NCI-H2196 treated with DMSO at 0.1 percent for 48 hours (cell line): Measurements from ENCODE around the gene IFNL3.
"Not testable (repeated sequence)": the region's sequence is repeated elsewhere in the genome, so short reads cannot be mapped to it uniquely, and the experiment has no call there.

ENCODE experiments used
- DNase-seq: peaks from one replicate; lab custom pipeline; 2025; ENCODE audit not compliant: unreplicated experiment; lab: John Stamatoyannopoulos, UW

Gene IFNL3

GRCh38 chr19:39218230-39219007, 26.4 kb downstream of the IFNL3 start:
- DNase-seq: no peak

DNA sequence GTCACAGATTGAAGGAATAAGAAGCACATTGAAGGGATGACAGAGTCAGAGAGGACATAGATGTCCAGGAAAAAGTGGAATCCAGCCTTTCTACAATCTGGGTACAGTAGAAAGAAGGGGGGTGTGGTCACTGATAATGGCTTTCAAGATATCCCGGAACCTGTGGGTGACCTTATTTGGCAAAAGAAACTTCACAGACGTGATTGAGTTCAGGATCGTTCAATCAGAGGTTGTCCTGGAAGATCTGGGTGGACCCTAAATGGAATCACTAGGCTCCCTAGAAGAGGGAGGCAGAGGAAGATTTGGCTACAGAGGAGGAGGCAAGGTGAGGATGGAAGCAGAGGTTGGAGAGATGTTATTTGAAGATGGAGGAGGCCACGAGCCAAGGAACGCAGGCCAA, 27.7 kb downstream of the IFNL3 start:
- DNase-seq: no peak

DNA sequence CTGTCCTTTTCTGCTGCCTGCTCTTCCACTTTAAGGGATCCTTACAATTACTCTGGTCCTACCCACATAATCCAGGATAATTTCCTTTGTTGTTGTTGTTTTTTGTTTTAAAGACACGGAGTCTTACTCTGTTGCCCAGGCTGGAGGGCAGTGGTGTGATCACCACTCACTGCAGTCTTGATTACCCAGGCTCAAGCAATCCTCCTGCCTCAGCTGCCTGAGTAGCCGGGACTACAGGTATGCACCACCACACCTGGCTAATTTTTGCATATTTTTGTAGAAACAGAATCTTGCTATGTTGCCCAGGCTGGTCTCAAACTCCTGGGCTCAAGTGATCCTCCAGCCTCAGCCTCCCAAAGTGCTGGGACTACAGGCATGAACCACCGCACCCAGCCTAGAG, 29.5 kb downstream of the IFNL3 start:
- not testable (repeated sequence) for DNase-seq

DNA sequence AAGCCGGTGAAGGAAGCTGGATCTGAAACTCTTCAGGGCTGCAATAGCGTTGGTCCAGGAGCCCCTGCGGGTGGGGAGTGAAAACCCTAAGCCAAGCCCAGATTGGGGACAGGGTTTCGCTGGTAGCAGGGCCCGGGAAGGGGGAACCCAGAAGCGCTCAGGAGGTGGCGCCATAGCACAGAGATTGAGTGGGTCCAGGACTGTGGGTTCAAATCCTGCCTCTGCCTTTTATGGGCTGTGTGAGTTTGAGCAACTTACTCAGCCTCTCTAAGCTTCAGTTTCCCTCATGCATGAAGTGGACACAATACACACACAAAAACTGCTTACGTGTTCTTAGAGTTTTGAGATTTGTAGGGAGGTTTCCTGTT, 32.4 kb downstream of the IFNL3 start:
- DNase-seq: no peak

DNA sequence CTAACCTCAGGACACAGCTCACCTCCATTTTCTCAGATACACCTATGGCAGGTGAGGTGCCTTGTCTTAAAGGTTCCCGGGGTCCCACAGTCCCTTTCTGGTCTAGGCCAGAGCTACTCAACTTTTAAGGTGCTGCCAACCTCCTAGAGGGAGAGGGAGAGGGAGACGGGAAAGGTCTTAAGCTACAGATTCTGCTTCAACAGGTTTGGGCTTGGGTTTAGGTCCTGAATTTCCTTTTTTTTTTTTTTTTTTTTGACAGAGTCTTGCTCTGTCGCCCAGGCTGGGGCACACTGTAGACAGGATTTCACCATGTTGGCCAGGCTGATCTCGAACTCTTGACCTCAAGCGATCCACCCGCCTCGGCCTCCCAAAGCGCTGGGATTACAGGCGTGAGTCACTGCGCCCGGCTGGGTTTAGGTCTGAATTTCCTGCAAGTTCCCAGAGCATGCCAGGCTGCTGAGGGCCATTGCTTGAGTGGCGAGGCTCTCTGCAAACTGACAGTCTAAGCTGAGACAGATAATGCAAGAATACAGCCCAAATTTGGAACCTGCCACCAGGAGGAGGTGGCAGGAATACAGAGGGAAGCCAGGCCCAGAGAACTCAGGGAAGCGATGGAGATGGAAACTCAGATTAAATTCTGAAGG, 33.0 kb downstream of the IFNL3 start:
- no peak for DNase-seq

GRCh38 chr19:39209196-39209595, 35.6 kb downstream of the IFNL3 start:
- no peak for DNase-seq

DNA sequence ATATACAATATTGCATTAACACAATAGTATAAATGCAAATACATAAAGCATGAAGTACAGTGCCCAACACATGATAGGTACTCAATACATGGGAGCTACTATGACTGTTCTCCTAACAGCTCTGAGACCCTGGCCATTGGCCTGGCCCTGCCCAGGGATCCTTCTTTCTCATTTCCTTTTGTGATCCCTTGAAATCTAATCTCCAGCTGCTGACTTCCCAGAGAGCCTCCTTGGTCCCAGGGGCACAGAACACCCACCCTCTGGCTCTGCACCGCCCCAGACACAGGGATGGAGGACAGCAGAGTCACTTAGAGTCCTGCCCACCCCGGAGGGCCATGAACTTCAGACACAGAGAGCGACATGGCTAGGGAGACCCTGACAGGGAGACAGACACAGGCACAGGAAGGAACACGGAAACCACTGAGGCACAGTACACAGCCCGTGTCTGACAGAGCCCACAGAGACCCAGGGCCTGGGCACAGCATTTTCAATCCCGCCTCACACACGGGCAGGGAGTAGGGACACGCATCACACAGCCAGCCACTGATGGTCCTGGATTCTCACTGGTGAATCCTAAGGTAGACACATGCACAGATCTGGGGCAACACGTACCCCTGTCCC, 36.5 kb downstream of the IFNL3 start:
- DNase-seq: no peak

- DNase-seq: no peak
Measured at GRCh38 chr19:39207293-39207836, 37.4 kb downstream of the IFNL3 start.

DNA sequence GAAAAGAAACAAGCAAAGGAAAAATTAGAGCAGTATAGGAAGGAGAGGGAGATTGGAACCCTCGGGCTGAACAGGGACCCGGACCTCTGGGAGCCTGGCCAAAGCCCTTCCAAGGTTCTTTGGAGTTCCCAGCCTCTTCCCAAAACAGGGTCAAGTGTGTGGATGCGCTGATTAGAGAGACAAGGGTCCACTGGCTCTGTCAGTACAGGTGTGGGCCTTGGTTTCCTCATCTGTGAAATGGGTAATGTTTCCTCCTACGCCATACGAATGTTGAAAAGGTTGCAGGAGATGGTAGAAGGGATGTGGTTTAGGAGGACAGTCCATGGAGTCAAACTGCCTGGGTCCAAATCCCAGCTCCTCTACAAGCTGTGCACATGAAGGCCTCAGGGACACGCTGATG, 38.7 kb downstream of the IFNL3 start:
- DNase-seq: no peak

- DNase-seq: no peak
Measured at GRCh38 chr19:39205449-39205764, 39.4 kb downstream of the IFNL3 start.

DNA sequence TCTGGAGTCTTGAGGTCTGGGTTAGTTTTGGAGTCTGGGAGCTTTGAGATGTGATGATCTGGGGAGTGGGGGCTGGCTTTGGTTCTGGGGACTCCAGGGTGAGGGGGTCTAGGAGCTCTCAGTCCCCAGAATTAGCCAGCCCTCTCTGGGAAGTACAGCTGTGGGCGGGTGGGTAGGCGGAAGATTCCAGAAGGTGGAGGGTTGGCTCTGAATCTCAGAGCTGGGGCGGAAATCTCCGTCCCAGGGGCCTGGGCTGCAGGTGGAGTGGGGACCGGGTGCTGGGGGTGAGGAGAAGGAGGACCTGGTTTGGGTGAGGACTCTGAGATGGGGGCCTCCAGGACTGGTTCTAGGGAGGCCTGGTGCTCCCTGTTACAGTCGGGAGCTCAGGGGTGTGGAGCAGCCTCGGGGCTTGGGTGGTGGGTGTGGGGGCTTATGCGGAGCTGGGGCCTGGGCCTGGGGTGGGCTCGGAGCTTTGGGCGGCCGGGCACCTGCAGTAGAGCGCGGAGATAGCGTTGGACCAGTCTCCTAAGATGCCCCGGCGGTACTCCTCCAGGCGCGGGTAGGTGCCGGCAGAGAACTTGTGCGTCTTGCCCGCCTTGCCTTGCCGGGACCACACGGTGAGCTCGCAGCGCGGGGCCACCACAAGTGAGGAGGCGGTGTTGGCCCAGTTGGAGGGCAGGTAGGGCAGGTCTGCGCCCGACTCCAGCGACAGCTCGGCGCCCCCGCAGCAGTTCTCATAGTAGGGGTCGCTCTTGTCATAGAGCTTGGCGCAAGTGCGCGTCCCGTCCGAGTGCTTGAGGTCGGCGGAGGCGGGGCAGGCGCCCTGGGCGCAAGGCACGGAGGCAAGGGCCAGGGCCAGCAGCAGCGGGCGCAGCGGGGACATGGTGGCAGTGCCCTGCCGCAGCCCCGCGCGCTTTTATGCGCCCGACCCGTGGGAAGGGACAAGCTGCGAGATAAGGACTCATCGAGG, 41.1 kb downstream of the IFNL3 start, which contains the start of gene SYCN:
Gene SYCN, minus strand, starts transcription at position 892 of the 970 bp plus-strand sequence. Its CDS starts 9 bp downstream, at position 883.
- no peak for DNase-seq

DNA sequence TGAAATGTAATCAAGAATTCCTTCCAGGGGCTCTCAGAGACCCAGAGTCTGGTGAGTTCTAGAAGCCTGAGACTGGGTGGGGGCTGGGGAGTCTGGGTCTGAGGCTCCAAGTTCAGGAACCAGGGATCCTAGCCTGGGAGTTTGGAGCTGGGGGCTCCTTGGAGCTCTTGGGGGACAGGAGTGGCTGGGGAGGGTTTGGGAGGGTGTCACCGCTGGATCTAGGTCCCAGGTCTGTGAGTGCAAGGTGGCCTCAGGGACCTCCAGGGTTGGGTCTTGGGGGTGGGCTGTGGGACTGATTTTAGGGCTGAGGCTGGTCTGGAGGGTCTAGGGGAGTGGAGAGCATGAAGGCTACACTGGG, 41.8 kb downstream of the IFNL3 start:
- no peak for DNase-seq

- DNase-seq: no peak
Measured at GRCh38 chr19:39200803-39201115, 44.0 kb downstream of the IFNL3 start.

GRCh38 chr19:39200066-39200802, 44.6 kb downstream of the IFNL3 start:
- DNase-seq: no peak

GRCh38 chr19:39199025-39199424, 45.8 kb downstream of the IFNL3 start:
- peak; percentile 50 for DNase-seq

DNA sequence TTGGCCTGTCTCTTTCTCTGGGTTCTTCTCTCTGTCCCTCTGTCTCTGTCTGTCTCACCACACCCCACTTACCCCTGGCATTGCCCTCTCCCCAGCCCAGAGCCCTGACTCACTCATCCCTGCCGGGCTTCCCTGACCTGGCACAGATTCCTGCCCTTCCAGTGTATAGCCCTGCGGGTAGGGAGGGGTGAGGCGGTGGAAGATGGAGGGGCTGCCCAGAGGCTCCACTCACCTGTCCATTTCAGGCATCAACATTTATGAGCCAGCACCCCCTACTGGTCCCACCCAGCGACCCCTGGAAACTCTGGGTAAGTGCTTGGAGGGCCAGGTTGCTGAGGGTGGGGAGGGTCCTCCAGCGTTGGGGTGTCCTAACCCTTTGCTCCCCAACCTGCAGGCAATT, 47.0 kb downstream of the IFNL3 start:
- DNase-seq: no peak

DNA sequence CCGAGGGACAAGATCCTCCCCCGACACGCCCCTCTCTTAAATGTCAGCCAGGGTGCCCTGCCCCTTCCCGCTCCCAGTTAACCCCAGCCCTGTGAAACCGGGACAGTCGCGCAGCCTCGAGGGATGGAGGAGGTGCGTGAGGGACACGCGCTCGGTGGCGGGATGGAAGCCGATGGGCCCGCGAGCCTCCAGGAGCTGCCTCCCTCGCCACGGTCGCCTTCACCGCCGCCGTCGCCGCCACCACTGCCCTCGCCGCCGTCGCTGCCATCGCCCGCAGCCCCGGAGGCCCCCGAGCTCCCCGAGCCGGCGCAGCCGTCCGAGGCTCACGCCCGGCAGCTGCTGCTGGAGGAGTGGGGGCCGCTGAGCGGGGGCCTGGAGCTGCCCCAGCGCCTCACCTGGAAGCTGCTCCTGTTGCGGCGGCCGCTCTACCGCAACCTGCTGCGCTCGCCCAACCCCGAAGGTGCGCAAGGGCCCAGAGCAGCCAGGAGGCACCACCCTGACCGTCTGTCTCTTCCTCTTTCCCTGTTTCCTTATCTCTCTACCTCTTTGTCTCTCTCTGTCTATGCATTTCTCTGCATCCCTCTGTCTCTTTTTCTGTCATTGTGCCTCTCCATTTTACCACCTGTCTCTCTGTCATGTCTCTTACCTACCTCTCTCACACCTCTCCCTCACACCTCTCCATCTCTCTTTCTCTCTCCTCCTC, 47.8 kb downstream of the IFNL3 start, which contains the start of gene NCCRP1:
Gene NCCRP1, plus strand, starts transcription at position 105 of the 703 bp plus-strand sequence. Its CDS starts 19 bp downstream, at position 124.
- no peak for DNase-seq

GRCh38 chr19:39196320-39196719, 48.5 kb downstream of the IFNL3 start:
- DNase-seq: no peak

- no peak for DNase-seq
Measured at GRCh38 chr19:39195755-39196154, 49.1 kb downstream of the IFNL3 start.
